Islet precursor cell (in vitro differentiated cells): ENCODE measurements around the gene RPA1.

Experiments used
- DNase-seq: peaks from one replicate; pipeline ENCODE4 v3.0.0-alpha.2; 2018

RPA1 gene

GRCh38 chr17:1912146-1912545 is 82.3 kb downstream of the RPA1 start:
- peak; percentile 77 for DNase-seq

DNA sequence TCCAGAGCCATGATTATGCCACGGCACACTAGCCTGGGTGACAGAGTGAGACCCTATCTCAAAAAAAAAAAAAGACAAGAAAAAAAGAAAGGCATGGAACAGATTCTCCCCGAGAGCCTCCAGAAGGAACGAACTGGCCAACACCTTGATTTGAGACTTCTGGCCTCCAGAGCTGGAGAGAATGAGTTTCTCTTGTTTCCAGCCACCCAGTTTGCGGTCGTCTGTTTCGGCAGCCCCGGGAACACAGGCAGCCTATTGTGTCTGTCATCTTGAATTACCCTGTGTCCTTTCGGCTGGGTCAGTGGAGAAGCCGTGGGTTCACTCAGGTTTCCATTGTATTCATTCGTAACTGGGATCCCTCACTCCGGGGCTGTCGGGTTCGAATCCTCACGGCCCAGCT is 83.9 kb downstream of the RPA1 start:
- DNase-seq, result no peak

GRCh38 chr17:1914661-1915083 is 84.9 kb downstream of the RPA1 start:
- DNase-seq, result no peak

DNA sequence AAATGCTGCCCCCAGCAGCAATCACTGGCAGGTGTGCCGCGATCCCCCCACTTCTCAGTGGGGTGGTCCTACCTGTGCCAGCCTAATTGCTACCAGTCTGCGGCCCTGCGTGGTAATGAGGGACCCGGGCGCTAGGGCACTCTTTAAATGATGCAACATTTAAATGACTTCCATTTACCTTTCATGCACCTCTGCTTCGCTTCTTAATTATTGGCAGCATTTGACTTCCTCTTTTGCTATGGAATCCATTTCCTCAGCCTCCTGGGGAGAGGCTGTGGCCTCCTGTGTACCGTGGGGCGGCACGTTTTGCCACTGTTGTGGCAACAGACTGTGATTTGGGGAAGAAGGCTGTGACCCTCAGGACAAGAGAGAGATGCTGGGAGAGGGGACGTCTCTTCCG is 86.1 kb downstream of the RPA1 start:
- no peak for DNase-seq

- DNase-seq, result no peak
Measured at GRCh38 chr17:1916316-1916715, 86.5 kb downstream of the RPA1 start.

DNA sequence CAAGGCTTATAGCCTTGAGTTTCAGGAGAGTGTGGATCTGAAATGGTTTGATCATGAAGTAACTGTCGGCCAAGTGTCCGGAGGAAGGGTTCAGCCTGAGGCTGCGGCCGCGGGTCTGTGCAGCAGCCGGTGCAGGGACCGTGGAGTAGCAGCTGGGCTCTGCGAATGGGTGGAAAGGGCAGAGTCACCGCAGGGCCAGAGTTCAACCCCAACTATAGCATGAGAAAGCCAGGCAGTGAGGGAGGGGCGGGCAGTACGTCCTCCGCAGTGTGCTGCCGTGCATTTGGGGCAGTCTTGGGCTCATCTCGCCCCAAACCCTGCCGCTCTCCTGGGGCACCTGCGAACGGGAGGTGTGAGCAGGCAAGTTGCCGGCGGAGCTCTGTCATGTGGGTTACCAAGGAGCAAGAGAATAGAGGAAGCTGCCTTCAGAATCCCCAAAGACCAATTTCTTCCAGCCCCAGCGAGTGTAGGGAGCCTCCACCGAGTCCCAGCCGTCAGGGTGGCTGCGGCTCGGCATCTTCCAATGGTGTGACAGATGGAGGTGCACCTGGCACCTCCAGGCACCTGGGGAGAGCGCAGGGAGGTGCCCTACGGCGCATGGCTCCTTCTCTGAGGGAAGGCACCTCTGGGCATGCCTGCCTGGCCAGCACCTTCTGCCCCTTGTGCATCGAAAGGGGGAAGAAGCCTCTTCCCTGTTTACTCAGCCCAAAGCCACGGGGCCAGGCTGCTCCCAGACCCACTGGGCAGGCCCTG is 87.3 kb downstream of the RPA1 start:
- DNase-seq, result no peak

GRCh38 chr17:1918346-1919162 is 88.7 kb downstream of the RPA1 start:
- no peak for DNase-seq

GRCh38 chr17:1919201-1919600 is 89.4 kb downstream of the RPA1 start:
- DNase-seq, result no peak

- peak; percentile 40 for DNase-seq
Measured at GRCh38 chr17:1920948-1921351, 91.1 kb downstream of the RPA1 start.

GRCh38 chr17:1928976-1929375 is 99.2 kb downstream of the RPA1 start:
- DNase-seq, result peak; percentile 64

GRCh38 chr17:1930337-1930645 is 100.5 kb downstream of the RPA1 start:
- DNase-seq, result peak; percentile 53

DNA sequence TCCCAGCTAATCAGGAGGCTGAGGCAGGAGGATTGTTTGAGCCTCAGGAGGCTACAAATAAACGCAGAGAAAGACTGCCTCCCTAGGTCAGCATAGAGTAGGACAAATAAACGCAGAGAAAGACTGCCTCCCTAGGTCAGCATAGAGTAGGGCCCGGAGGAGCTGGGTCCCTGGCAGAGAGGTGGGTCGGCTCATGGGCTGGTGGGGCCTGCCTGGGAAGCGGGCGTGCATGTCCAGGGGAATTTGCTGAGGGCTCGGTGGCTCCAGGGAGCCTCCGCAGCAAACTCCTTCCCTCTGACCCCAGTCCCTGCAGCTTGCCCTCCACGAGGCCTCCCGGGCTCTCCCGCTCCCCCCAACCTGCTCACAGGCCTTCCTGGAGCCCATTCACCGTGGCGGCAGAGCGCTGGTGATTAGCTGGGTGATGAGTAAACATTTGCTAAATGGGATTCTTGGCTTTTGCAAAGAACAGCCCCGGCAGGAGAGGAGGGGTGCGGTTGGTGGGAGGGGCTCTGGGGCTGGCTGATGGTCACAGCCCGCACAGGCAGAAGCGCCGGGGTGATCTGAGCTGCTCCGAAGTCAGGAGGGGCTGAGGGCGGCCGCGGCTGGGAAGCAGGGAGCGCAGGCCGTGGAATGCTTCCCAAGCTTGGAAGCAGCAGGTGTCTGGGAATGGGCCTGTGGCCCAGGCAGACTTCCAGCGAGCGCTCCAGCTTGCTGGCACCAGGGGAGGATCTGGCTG is 102.2 kb downstream of the RPA1 start:
- DNase-seq, result peak; percentile 87

GRCh38 chr17:1933875-1934715 is 104.3 kb downstream of the RPA1 start:
- peak; percentile 50 for DNase-seq

DNA sequence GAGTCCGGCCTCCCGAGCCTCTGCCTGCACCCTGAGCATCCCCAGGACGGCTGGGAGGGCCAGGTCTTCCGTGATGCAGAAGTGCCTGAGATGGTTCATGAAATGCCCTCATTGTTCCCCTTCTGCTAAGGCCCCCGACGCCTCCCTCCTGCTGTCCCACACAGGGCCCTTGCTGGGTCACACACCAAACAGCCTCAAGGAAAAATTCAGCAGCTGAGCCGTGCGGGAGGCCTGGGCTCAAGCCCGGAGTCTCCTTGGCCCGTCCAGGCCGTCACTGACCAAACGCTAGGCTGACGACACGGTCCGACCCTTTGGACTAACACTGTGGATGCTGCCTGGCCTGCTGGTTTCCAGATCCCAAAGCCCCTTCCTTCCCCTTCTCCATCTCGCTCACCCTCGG is 105.1 kb downstream of the RPA1 start:
- DNase-seq, result peak; percentile 60

- DNase-seq, result no peak
Measured at GRCh38 chr17:1936766-1937165, 107.0 kb downstream of the RPA1 start.

GRCh38 chr17:1937461-1937860 is 107.7 kb downstream of the RPA1 start:
- no peak for DNase-seq

DNA sequence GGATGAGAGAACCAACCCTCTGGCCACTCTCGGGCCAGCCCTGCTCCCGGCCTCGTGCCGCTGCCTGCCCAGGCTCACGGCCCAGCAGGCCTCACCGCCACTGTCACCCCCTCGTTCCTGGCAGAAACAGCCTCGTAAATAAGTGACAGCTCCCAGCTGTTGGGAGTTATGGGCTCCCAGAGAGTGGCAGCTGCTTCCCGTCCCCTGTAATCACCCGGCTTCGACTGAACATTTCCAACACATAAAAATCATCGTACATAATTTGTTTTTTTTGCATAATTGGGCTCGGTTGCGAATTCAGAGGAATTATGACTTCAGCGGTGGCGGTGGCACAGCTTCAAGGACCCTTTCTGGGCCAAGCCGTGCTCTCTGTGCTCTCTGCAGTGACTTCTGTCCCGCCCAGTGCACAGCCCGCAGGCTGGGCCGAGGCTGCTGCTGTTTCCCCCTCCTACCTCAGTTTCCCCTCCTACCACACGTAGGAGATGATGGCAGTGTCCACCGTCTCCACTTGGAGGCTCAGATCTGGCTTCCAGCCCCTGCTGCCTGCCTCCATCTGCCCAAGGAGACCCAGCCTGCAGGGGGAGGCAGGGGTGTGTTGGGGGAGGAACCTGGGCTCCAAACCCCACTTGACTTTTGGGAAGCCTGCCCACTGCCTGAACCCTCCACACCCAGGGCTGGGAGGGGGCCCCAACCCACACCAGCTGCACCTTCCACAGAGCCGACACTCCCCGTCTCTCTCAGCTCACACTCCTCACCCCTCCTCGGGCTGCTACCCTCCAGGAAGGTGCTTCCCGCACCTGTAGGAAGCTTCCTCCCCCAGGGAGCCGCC is 110.4 kb downstream of the RPA1 start:
- peak; percentile 69 for DNase-seq

- no peak for DNase-seq
Measured at GRCh38 chr17:1940810-1941185, 111.0 kb downstream of the RPA1 start.

DNA sequence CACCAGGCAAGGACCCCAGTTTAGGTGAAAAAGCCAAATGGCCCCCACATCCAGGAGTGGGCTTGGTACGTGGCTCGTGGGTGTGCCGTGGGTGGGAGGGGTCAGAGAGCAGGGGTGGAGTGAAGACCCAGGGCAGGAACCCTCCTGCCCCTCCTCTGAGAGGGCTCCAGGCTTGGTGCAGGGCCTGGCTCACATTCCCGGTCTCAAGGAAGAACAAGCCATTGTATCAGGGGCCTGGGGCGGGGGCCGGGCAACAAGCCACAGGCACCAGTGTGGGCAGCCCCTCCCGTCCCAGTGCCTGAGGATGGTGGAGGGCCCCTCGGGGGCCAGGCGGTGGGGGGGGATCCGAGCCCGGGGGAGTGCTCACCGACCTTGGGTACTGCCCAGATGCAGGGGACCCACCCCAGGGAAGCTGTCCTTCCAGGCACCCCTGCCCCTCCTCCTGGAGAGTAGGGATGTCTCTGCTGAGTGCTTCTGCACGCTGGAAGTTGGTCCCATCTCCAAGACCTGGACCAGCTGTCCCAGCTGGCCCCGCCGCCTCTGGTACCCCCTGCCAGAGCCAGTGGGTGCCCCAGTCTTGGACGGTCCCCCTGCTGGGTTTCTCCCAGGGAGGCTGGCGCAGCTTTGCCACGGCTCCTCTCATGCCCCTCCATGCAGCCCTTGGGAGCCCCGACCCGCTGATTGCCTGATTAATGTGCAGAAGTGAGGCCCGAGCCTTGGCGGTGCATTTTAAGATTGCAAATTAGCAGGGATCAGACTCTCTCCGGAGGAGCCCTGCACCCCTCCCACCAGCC is 111.7 kb downstream of the RPA1 start:
- peak; percentile 61 for DNase-seq

DNA sequence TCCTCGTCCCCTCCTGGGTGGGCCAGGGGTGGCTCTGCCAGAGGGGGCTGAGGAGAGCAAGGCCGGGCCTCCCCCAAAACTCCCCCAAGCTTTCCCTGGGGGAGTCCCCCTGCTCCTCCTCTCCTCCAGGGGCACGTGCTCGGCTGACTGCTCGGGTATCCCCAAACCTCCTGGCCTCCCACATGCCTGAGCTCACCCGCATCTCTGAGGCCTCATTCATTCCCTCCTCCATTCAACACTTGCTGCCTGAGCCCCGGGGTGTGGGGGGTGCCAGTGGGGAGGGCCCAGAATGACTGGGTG is 112.2 kb downstream of the RPA1 start:
- no peak for DNase-seq
